ENCODE data around the gene C1orf159. TPM values are rescaled to one million over a fixed set of nuclear protein-coding genes. Genes with fewer than 3 reads are reported as not detected.

Gene C1orf159
- total and polyA plus RNA-seq, 2 of the 8 experiments (the other 6 are each of a cell fraction or from before 2014, with no cell fraction given), result 10.0 to 10.9 TPM

GRCh38 chr1:1041092-1041523 is 74.8 kb downstream of the C1orf159 start:
- H2BK120ac ChIP-seq (replicated peaks; ENCODE audit: low read depth, low read length), result no peak overlapping the region
- H3K18ac ChIP-seq (ENCODE audit: extremely low read depth, low read length), result no peak overlapping the region
- peak overlapping the region; percentile 57; the same call in 1 of the 2 replicates for H4K8ac ChIP-seq (ENCODE audit: extremely low read depth, insufficient read depth, low read length)
- peaks cover 8% of the 10 kb centered on the region; the same call in 1 of the 2 replicates for H3K23me2 ChIP-seq (ENCODE audit: low read depth, low read length)
- TF ChIP-seq MAX (IDR thresholded peaks at IDR 0.05) (peak; percentile 91), SUZ12 (IDR thresholded peaks at IDR 0.05; ENCODE audit: low read length) (no peak), CREB1 (IDR thresholded peaks at IDR 0.05) (0 out of 2 replicates have a peak, but pooled peaks have one; percentile 7), E2F6 (IDR thresholded peaks at IDR 0.05) (peak; percentile 85), CHD2 (IDR thresholded peaks at IDR 0.05; ENCODE audit: low read length) (peak; percentile 59), KDM1A (IDR thresholded peaks at IDR 0.05; ENCODE audit: borderline replicate concordance, low read length) (no peak), CHD1 (IDR thresholded peaks at IDR 0.05; ENCODE audit: low read depth, low read length) (no peak), GABPA (IDR thresholded peaks at IDR 0.05; ENCODE audit: borderline replicate concordance, insufficient read depth, low read length) (peak; percentile 75; the same call in 1 of the 2 replicates)
- H2AFZ ChIP-seq (ENCODE audit: low read length), result no peak overlapping the region
- H2BK5ac ChIP-seq (ENCODE audit: low read depth, low read length), result no peak overlapping the region
- 26% methylated on average over 28 of the region's 60 CpGs; no CpG with 5 or more reads in 1 of the 2 experiments for WGBS, 2 experiments (ENCODE audit: extremely low coverage in 1 of 2, insufficient coverage in 1 of 2, insufficient read length in 1 of 2, insufficient replicate concordance in 2 of 2, low coverage in 1 of 2, low lambda C conversion rate in 2 of 2, missing lambda C conversion rate in 1 of 2)
- peaks cover 40 to 59% of the 10 kb centered on the region in 2 experiments for H4K20me1 ChIP-seq (replicated peaks in 1 of 2; ENCODE audit: control insufficient read depth in 1 of 2, insufficient read depth in 2 of 2, low read length in 2 of 2)
- FAIRE-seq (no peak), DNase-seq (ENCODE audit: low read depth in 1 of 2, low spot score in 2 of 2) (peak in 1 of 2 experiments; percentile 84)
- no peak overlapping the region for H4K5ac ChIP-seq (ENCODE audit: insufficient read length, low read depth, low read length)
- H3K36me3 ChIP-seq (ENCODE audit: control insufficient read depth in 2 of 4, insufficient read depth in 4 of 4, low read length in 3 of 4), result peaks cover 2 to 35% (median 11%) of the 10 kb centered on the region in 4 experiments; a peak in 6 of 8 replicates
- H2BK12ac ChIP-seq (ENCODE audit: low read depth, low read length), result no peak overlapping the region
- peaks cover 7% of the 10 kb centered on the region; the same call in 1 of the 2 replicates for H3K79me1 ChIP-seq (ENCODE audit: low read depth, low read length)
- no peak overlapping the region for H3K23ac ChIP-seq (ENCODE audit: insufficient read length)
- H3K4me2 ChIP-seq (ENCODE audit: insufficient read depth in 1 of 2, low read depth in 2 of 2, low read length in 2 of 2), result peak overlapping the region; percentile 66 to 69
- H3K4me1 ChIP-seq (replicated peaks in 1 of 4; ENCODE audit: control insufficient read depth in 3 of 4, insufficient read depth in 4 of 4, low read length in 3 of 4), result peaks cover 0 to 10% (median 2%) of the 10 kb centered on the region in 4 experiments; a peak in 4 of 7 replicates
- no peak overlapping the region for H3K56ac ChIP-seq (replicated peaks; ENCODE audit: insufficient read length, low read depth, low read length)
- H3K4ac ChIP-seq (replicated peaks; ENCODE audit: insufficient read length, low read depth, low read length), result no peak overlapping the region
- no peak overlapping the region for H2AK5ac ChIP-seq (ENCODE audit: low read depth, low read length)
- no peak overlapping the region for H4K91ac ChIP-seq (replicated peaks; ENCODE audit: insufficient read length, low read length)
- ChIA-PET CTCF (ENCODE audit: partially characterized antibody) (interaction anchor here (0.9 to 5.8 kb wide), 5 partner anchors 18 to 79 kb away, joined by 3 to 70 read pairs (median 16); no protein-coding TSS in a partner anchor), POLR2A (ENCODE audit: partially characterized antibody) (interaction anchor here (0.6 to 10.9 kb wide), 14 partner anchors 9 to 86 kb away, joined by 3 to 245 read pairs (median 4); partner anchors contain the start of genes AGRN, ISG15, NOC2L and RNF223)
- H3K14ac ChIP-seq (ENCODE audit: insufficient read length), result no peak overlapping the region
- no peaks in the 10 kb centered on the region for H3K79me2 ChIP-seq (ENCODE audit: control insufficient read depth in 1 of 2, insufficient read depth in 2 of 2, low read length in 2 of 2)
- no peak overlapping the region for H2BK15ac ChIP-seq (ENCODE audit: low read length)
- H3K9me3 ChIP-seq (ENCODE audit: insufficient read depth in 2 of 2, low read depth in 1 of 2, low read length in 1 of 2), result no peaks in the 10 kb centered on the region
- no peak overlapping the region for H3K27ac ChIP-seq (ENCODE audit: low read depth, low read length)
- H3K27me3 ChIP-seq (replicated peaks in 1 of 4; ENCODE audit: control insufficient read depth in 3 of 4, extremely low read depth in 1 of 4, insufficient read depth in 3 of 4, low read length in 3 of 4), result peaks cover 0 to 26% (median 17%) of the 10 kb centered on the region in 4 experiments; a peak in 5 of 7 replicates
- no peak overlapping the region for H3K9ac ChIP-seq (replicated peaks in 1 of 4; ENCODE audit: extremely low read depth in 1 of 4, low read depth in 3 of 4, low read length in 3 of 4)
- no peak overlapping the region for H2BK20ac ChIP-seq (ENCODE audit: low read length)
- H3K4me3 ChIP-seq (ENCODE audit: extremely low read depth in 1 of 4, insufficient read depth in 2 of 4, low read depth in 3 of 4, low read length in 4 of 4), result peak overlapping the region; percentile 3 to 54 (median 28); a peak in 6 of 8 replicates

Measured in H1 (cell line).